B cell (primary cell): ENCODE data around the gene CCDC92B. TPM values are rescaled to one million over a fixed set of nuclear protein-coding genes. Genes with fewer than 3 reads are reported as not detected.

Source experiments
- ATAC-seq: fragments of 200-7000 bp; cut with Tn5 transposase; one replicate; pipeline ENCODE4 v1.10.0; 2021; ENCODE audit warnings: low read depth, mild to moderate bottlenecking, moderate number of reproducible peaks, moderate library complexity
- CTCF ChIA-PET: fragments of 350-600 bp; sonication (Branson Sonifier 250); formaldehyde crosslinking; loops from one replicate; lab custom pipeline; 2021; ENCODE audit warnings: antibody characterized with exemption, inconsistent platforms; lab: Charles Lee
- POLR2A ChIA-PET: fragments of 350-600 bp; sonication (Branson Sonifier 250); formaldehyde crosslinking; loops from one replicate; lab custom pipeline; 2021; ENCODE audit warnings: antibody characterized with exemption; lab: Charles Lee
- DNase-seq: peaks from one replicate; pipeline ENCODE4 v3.0.0; 2013
- H2AFZ ChIP-seq: 2 replicates; pipeline ENCODE4 v1.6.1; 2012; ENCODE audit warnings: mild to moderate bottlenecking, low read depth, low read length; ENCODE audit not compliant: insufficient read depth, poor library complexity, severe bottlenecking
- H3K27ac ChIP-seq, 2 donors: 1 replicate in 1 of 2; 2 replicates in 1 of 2; pipeline ENCODE4 v1.5.1; 2012 to 2013; ENCODE audit warnings: low read length in 2 of 2, mild to moderate bottlenecking in 2 of 2, moderate library complexity in 1 of 2
- H3K27me3 ChIP-seq, 4 experiments: fragments of 200-600 bp in 1 of 4; sonication (generic) in 1 of 4; replicated peaks in 1 of 4; 1 replicate in 2 of 4; 2 replicates in 2 of 4; pipeline versions ENCODE4 v1.6.1 to v1.7.0; 2013 to 2016; ENCODE audit warnings: low read length in 3 of 4, mild to moderate bottlenecking in 2 of 4, mixed read lengths in 1 of 4, moderate library complexity in 1 of 4; ENCODE audit not compliant: insufficient read depth in 4 of 4, control insufficient read depth in 3 of 4; ENCODE audit errors: control extremely low read depth in 1 of 4
- H3K36me3 ChIP-seq, 2 experiments: replicated peaks in 1 of 2; 1 replicate in 1 of 2; 2 replicates in 1 of 2; pipeline versions ENCODE4 v1.6.1 to v1.7.1; 2013; ENCODE audit warnings: low read length in 1 of 2; ENCODE audit not compliant: insufficient read depth in 2 of 2, control insufficient read depth in 1 of 2; ENCODE audit errors: control extremely low read depth in 1 of 2, extremely low read depth in 1 of 2
- H3K4me1 ChIP-seq, 2 donors: fragments of 200-600 bp in 1 of 2; sonication (generic) in 1 of 2; 1 replicate in 1 of 2; 2 replicates in 1 of 2; pipeline versions ENCODE4 v1.5.1 to v1.6.1; 2013 to 2017; ENCODE audit warnings: low read length in 2 of 2; ENCODE audit not compliant: control insufficient read depth in 2 of 2, insufficient read depth in 2 of 2
- H3K4me2 ChIP-seq: replicated peaks from 2 replicates; pipeline ENCODE3; 2012; ENCODE audit warnings: mild to moderate bottlenecking, low read depth, low read length; ENCODE audit not compliant: poor library complexity, severe bottlenecking
- H3K4me3 ChIP-seq, 5 experiments: fragments of 200-600 bp in 1 of 5; sonication (generic) in 1 of 5; 1 replicate in 3 of 5; 2 replicates in 2 of 5; pipeline versions ENCODE4 v1.5.1 to v1.7.0; 2011 to 2016; ENCODE audit warnings: low read length in 4 of 5, mild to moderate bottlenecking in 4 of 5, low read depth in 2 of 5, control low read depth in 1 of 5, moderate library complexity in 1 of 5; ENCODE audit not compliant: insufficient read depth in 1 of 5; ENCODE audit errors: control extremely low read depth in 1 of 5, extremely low read depth in 1 of 5
- H3K79me2 ChIP-seq: fragments of 200-600 bp; sonication (generic); one replicate; pipeline ENCODE4 v1.6.0; 2016; ENCODE audit warnings: low read length; ENCODE audit not compliant: control insufficient read depth, insufficient read depth
- H3K9ac ChIP-seq: fragments of 200-600 bp; sonication (generic); 2 replicates; pipeline ENCODE4 v1.6.1; 2017; ENCODE audit warnings: mild to moderate bottlenecking, low read length, moderate library complexity
- H3K9me3 ChIP-seq, 3 donors: one replicate each; pipeline versions ENCODE4 v1.6.1 to v1.7.1; 2013; ENCODE audit warnings: low read length in 2 of 3; ENCODE audit not compliant: control insufficient read depth in 2 of 3, insufficient read depth in 1 of 3; ENCODE audit errors: control extremely low read depth in 1 of 3
- H4K20me1 ChIP-seq: 2 replicates; pipeline ENCODE4 v1.6.0; 2012; ENCODE audit warnings: mild to moderate bottlenecking, low read length; ENCODE audit not compliant: insufficient read depth, control insufficient read depth, poor library complexity, severe bottlenecking
- H3K27ac Mint-ChIP-seq: one replicate; pipeline ENCODE4 v1.8.0; 2021; ENCODE audit warnings: mixed read lengths
- H3K27me3 Mint-ChIP-seq: one replicate; pipeline ENCODE4 v1.8.0; 2021; ENCODE audit warnings: mixed read lengths
- H3K4me1 Mint-ChIP-seq: one replicate; pipeline ENCODE4 v1.8.0; 2021; ENCODE audit warnings: mixed read lengths
- H3K4me3 Mint-ChIP-seq: one replicate; pipeline ENCODE4 v1.8.0; 2021; ENCODE audit warnings: mixed read lengths
- H3K9me3 Mint-ChIP-seq: one replicate; pipeline ENCODE4 v1.8.0; 2022; ENCODE audit warnings: mixed read lengths; ENCODE audit not compliant: insufficient read depth
- EZH2 ChIP-seq: IDR thresholded peaks from 2 replicates; pipeline ENCODE4 v1.6.1; 2012; ENCODE audit warnings: borderline replicate concordance, low read depth, mild to moderate bottlenecking, moderate library complexity, low read length; ENCODE audit not compliant: insufficient read depth, poor library complexity, severe bottlenecking
- whole genome bisulfite sequencing: methylation state at CpG from one replicate; pipeline ENCODE4 v1.1.5; 2013; ENCODE audit warnings: missing lambda C conversion rate; ENCODE audit not compliant: insufficient coverage; 5-methylcytosine and 5-hydroxymethylcytosine counted together
- intact Hi-C: fragments of 100-400 bp; cut with micrococcal nuclease; formaldehyde crosslinking; loops from one replicate; pipeline ENCODE4 v1.10.0; 2022
- polyA plus RNA-seq: library from polyadenylated mRNA; depleted of rRNA; stranded (reverse); fragments of >200 nt; gene quantifications from 2 replicates; pipeline ENCODE4 v1.2.3, GENCODE V29; 2012
- total RNA-seq, 2 donors: library from RNA; stranded (reverse); fragments of 120-200 nt in 1 of 2; gene quantifications; 1 replicate in 1 of 2; 2 replicates in 1 of 2; pipeline versions ENCODE4 v1.2.3 to v1.2.4, GENCODE V29; 2013 to 2022
- TF ChIP-seq, protein P1 (sequence below): fragments of 200-600 bp; IDR thresholded peaks from one replicate; pipeline ENCODE4 v1.8.0; 2022; ENCODE audit warnings: antibody characterized with exemption, mild to moderate bottlenecking

The CCDC92B gene
- total and polyA plus RNA-seq, 2 donors (not counting 1 experiment from before 2014, with no cell fraction given) = 0.04 TPM; not detected in 1

GRCh38 chr17:2721603-2722002, 27.8 kb downstream of the CCDC92B start:
- Mint-ChIP-seq H3K4me3 (no peak overlapping the region), H3K4me1 (peaks cover 4% of the 10 kb centered on the region), H3K9me3 (no peaks in the 10 kb centered on the region), H3K27me3 (peaks cover 10% of the 10 kb centered on the region), H3K27ac (no peak overlapping the region)
- 74% methylated on average over 3 of the region's 4 CpGs for WGBS
- no peak overlapping the region for H2AFZ ChIP-seq
- peaks cover 0 to 19% (median 6%) of the 10 kb centered on the region in 4 experiments for H3K27me3 ChIP-seq
- TF ChIP-seq, protein P1, sequence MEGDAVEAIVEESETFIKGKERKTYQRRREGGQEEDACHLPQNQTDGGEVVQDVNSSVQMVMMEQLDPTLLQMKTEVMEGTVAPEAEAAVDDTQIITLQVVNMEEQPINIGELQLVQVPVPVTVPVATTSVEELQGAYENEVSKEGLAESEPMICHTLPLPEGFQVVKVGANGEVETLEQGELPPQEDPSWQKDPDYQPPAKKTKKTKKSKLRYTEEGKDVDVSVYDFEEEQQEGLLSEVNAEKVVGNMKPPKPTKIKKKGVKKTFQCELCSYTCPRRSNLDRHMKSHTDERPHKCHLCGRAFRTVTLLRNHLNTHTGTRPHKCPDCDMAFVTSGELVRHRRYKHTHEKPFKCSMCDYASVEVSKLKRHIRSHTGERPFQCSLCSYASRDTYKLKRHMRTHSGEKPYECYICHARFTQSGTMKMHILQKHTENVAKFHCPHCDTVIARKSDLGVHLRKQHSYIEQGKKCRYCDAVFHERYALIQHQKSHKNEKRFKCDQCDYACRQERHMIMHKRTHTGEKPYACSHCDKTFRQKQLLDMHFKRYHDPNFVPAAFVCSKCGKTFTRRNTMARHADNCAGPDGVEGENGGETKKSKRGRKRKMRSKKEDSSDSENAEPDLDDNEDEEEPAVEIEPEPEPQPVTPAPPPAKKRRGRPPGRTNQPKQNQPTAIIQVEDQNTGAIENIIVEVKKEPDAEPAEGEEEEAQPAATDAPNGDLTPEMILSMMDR = no peak
- no peak for TF ChIP-seq EZH2
- intact Hi-C loops = no loop called here
- peaks cover 4 to 6% of the 10 kb centered on the region in 2 donors for H3K4me1 ChIP-seq
- CTCF ChIA-PET = no interaction called here
- POLR2A ChIA-PET = no interaction called here
- H3K4me2 ChIP-seq = no peak overlapping the region
- no peaks in the 10 kb centered on the region for H4K20me1 ChIP-seq
- ATAC-seq (no peak), DNase-seq (no peak)
- no peak overlapping the region for H3K9ac ChIP-seq
- H3K9me3 ChIP-seq = no peaks in the 10 kb centered on the region
- no peak overlapping the region for H3K4me3 ChIP-seq
- H3K36me3 ChIP-seq = no peaks in the 10 kb centered on the region
- no peak overlapping the region for H3K27ac ChIP-seq
- no peaks in the 10 kb centered on the region for H3K79me2 ChIP-seq

- Mint-ChIP-seq H3K27ac (no peak overlapping the region), H3K27me3 (peaks cover 3% of the 10 kb centered on the region), H3K4me3 (no peak overlapping the region), H3K4me1 (peaks cover 2% of the 10 kb centered on the region), H3K9me3 (no peaks in the 10 kb centered on the region)
- Histone ChIP-seq H3K4me1 (peaks cover 2 to 5% of the 10 kb centered on the region in 2 donors), H4K20me1 (no peaks in the 10 kb centered on the region), H2AFZ (no peak overlapping the region), H3K9ac (no peak overlapping the region), H3K79me2 (no peaks in the 10 kb centered on the region), H3K9me3 (no peaks in the 10 kb centered on the region), H3K36me3 (no peaks in the 10 kb centered on the region), H3K27me3 (peaks cover 0 to 12% (median 0%) of the 10 kb centered on the region in 4 experiments), H3K27ac (no peak overlapping the region), H3K4me3 (no peak overlapping the region), H3K4me2 (no peak overlapping the region)
- ATAC-seq (no peak), DNase-seq (no peak)
- TF ChIP-seq EZH2 = no peak
- TF ChIP-seq, protein P1 = no peak
- 79% methylated on average over 2 of the region's 4 CpGs for WGBS
- POLR2A ChIA-PET = no interaction called here
- intact Hi-C loops = no loop called here
- CTCF ChIA-PET = interaction anchor here (1.0 kb wide), 1 partner anchor 108 kb away, joined by 3 read pairs; no protein-coding TSS in a partner anchor
Observed at GRCh38 chr17:2719861-2720260, 29.6 kb downstream of the CCDC92B start.
